ENCODE results near the gene CHMP4A.

GRCh38 chr14:24234095-24235005 lies 21.1 kb upstream of the CHMP4A start:
- TF ChIP-seq POLR2A (IDR thresholded peaks at IDR 0.05; ENCODE audit: low read depth, low read length) (no peak), TAF1 (IDR thresholded peaks at IDR 0.05; ENCODE audit: borderline replicate concordance, low read depth, low read length) (no peak)

Data from GM12892 (cell line).